Heart left ventricle (tissue), 16 donors: ENCODE measurements around the gene EIF2B2. TPM values are rescaled to one million over a fixed set of nuclear protein-coding genes. Genes with fewer than 3 reads are reported as not detected.

ENCODE experiments used
- ATAC-seq, 4 donors: fragments of 200-7000 bp; cut with Tn5 transposase; one replicate each; pipeline ENCODE4 v1.9.1; 2020 to 2022; ENCODE audit warnings: moderate library complexity in 4 of 4, mild to moderate bottlenecking in 3 of 4, moderate number of reproducible peaks in 1 of 4
- DNase-seq, 5 donors: peaks; one replicate each; pipeline ENCODE4 v3.0.0-alpha.2; 2020
- H3K27ac ChIP-seq, 12 donors: fragments of 200-600 bp; sonication (generic) in 4 of 12; one replicate each; pipeline versions ENCODE4 v1.5.0 to v1.8.0; 2016 to 2022; ENCODE audit warnings: mild to moderate bottlenecking in 2 of 12
- H3K27me3 ChIP-seq, 9 donors: fragments of 200-600 bp; sonication (generic) in 2 of 9; one replicate each; pipeline versions ENCODE4 v1.5.1 to v1.8.0; 2016 to 2022; ENCODE audit warnings: mild to moderate bottlenecking in 3 of 9
- H3K36me3 ChIP-seq, 9 donors: fragments of 200-600 bp; sonication (generic) in 2 of 9; one replicate each; pipeline versions ENCODE4 v1.5.0 to v1.8.0; 2018 to 2022; ENCODE audit warnings: mild to moderate bottlenecking in 2 of 9
- H3K4me1 ChIP-seq, 12 donors: fragments of 200-600 bp; sonication (generic) in 4 of 12; one replicate each; pipeline versions ENCODE4 v1.5.0 to v1.8.0; 2016 to 2022; ENCODE audit warnings: mild to moderate bottlenecking in 3 of 12
- H3K4me3 ChIP-seq, 12 donors: fragments of 200-600 bp; sonication (generic) in 4 of 12; one replicate each; pipeline versions ENCODE4 v1.5.0 to v1.8.0; 2017 to 2022; ENCODE audit warnings: mild to moderate bottlenecking in 9 of 12, moderate library complexity in 4 of 12
- H3K9me3 ChIP-seq, 12 donors: fragments of 200-600 bp; sonication (generic) in 4 of 12; one replicate each; pipeline versions ENCODE4 v1.5.0 to v1.8.0; 2016 to 2022; ENCODE audit warnings: mild to moderate bottlenecking in 1 of 12
- CTCF ChIP-seq, 12 donors: fragments of 200-600 bp; sonication (generic) in 4 of 12; IDR thresholded peaks; one replicate each; pipeline versions ENCODE4 v1.5.0 to v1.8.0; 2018 to 2022; ENCODE audit warnings: antibody characterized with exemption in 12 of 12, mild to moderate bottlenecking in 5 of 12
- POLR2A ChIP-seq, 2 donors: fragments of 450-650 bp; IDR thresholded peaks; one replicate each; pipeline ENCODE4 v1.6.1; 2017; ENCODE audit warnings: antibody characterized with exemption in 2 of 2, mild to moderate bottlenecking in 2 of 2, moderate library complexity in 2 of 2
- WGBS, 4 donors: extraction: QIAGEN DNeasy Blood & Tissue Kit in 2 of 4; methylation state at CpG; one replicate each; pipeline versions ENCODE4 v1.1.5 to v1.1.7; 2013 to 2018; 5-methylcytosine and 5-hydroxymethylcytosine counted together
- intact Hi-C, 10 donors: fragments of 100-400 bp; cut with DNase I; formaldehyde crosslinking; loops; one replicate each; pipeline versions ENCODE4 v1.11.1 to v1.14.2; 2022
- polyA plus RNA-seq, 2 donors: library from polyadenylated mRNA; stranded (reverse); fragments of 200-250 nt; gene quantifications; one replicate each; pipeline ENCODE4 v1.2.3, GENCODE V29; 2013
- total RNA-seq, 9 donors: library from RNA; depleted of rRNA in 2 of 9; stranded (reverse); fragments of >200 nt in 2 of 9; fragmentation: NEBNext Ultra II Directional in 3 of 9; extraction: Animal tissue kit (Norgen Biotek cat#: 25700) in 3 of 9; gene quantifications; one replicate each; pipeline versions ENCODE4 v1.1.0 to v1.2.4, GENCODE V29; 2016 to 2023
- donor health status: ischemic (EF 13 %, LVEDD 7.1; RV severe dilation, severe dysfunction).
- donor health status: healthy with polysubstance abuse.
- donor health status: DM: no; HTN: yes; CAD: no.
- donor health status: DM: no; HTN: no; CAD: no.
- donor health status: ischemic (EF 25% LVEDD 6.9; RV normal size, moderate dysfunction).
- donor health status: ischemic (EF 25% LVEDD 5.7; RV mildly dilated, moderate dysfunction).
- donor health status: healthy.
- donor health status: DM: yes; HTN: yes; CAD: no.
- donor health status: ischemic (EF 35%, LVEDD 5.7; RV mildly dilated, moderate dysfunction).
- donor health status: nonischemic (EF 11% LVEDD 7.7; RV severe dilation, severe dysfunction).
- donor health status: DM: yes; HTN: yes; CAD: no.
- donor health status: PGD.
- donor health status: ischemic (EF 29% LVEDD 5.4; RV normal size, mild dysfunction).
- donor health status: nonischemic (EF 23%, LVEDD 6.1; RV moderate dilation, normal function).

EIF2B2 gene
- total and polyA plus RNA-seq, 11 donors: 16.0 to 68.8 (median 30.3) TPM

- TF ChIP-seq POLR2A (IDR thresholded peaks at IDR 0.05) (no peak), CTCF (IDR thresholded peaks at IDR 0.05) (no peak)
- intact Hi-C loops: loop anchor here in 1 of 10 donors (10.0 kb wide), 1 partner anchor 115 kb away; no protein-coding TSS in a partner anchor
- no peak for DNase-seq
- peaks cover 0 to 9% (median 0%) of the 10 kb centered on the region in 9 donors for H3K36me3 ChIP-seq
- ATAC-seq: no peak
- no peaks in the 10 kb centered on the region for H3K27me3 ChIP-seq
- 81 to 91% (median 85%) methylated on average over 2 of the region's 2 CpGs for WGBS, 4 donors
- no peak overlapping the region for H3K4me3 ChIP-seq
- peaks cover 0 to 5% (median 0%) of the 10 kb centered on the region in 12 donors for H3K9me3 ChIP-seq
- H3K4me1 ChIP-seq: peaks cover 0 to 16% (median 13%) of the 10 kb centered on the region in 12 donors
- H3K27ac ChIP-seq: no peak overlapping the region
Observed at GRCh38 chr14:75059642-75060041, 56.9 kb downstream of the EIF2B2 start.

DNA sequence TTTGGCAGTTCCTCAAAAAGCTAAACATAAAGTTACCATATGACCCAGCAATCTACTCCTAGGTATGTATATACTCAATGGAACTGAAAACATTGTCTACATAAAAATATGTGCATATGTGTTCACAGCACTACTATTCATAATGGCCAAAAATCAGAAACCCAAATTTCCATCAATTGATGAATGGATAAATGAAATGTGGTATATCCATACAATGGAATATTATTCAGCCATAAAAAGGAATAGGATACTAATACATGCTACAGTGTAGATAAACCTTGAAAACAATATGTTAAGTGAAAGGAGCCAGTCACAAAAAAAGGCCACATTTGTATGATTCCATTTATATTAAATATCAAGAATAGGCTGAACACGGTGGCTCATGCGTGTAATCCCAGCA lies 57.7 kb downstream of the EIF2B2 start:
- ATAC-seq (no peak), DNase-seq (no peak)
- H3K36me3 ChIP-seq: peaks cover 0 to 9% (median 0%) of the 10 kb centered on the region in 9 donors
- H3K27ac ChIP-seq: no peak overlapping the region
- H3K9me3 ChIP-seq: peaks cover 0 to 5% (median 0%) of the 10 kb centered on the region in 12 donors
- TF ChIP-seq CTCF (IDR thresholded peaks at IDR 0.05) (no peak), POLR2A (IDR thresholded peaks at IDR 0.05) (no peak)
- H3K4me1 ChIP-seq: peaks cover 0 to 22% (median 14%) of the 10 kb centered on the region in 12 donors
- H3K27me3 ChIP-seq: no peaks in the 10 kb centered on the region
- 47 to 74% (median 60%) methylated on average over 2 of the region's 2 CpGs for WGBS, 4 donors
- intact Hi-C loops: loop anchor here in 1 of 10 donors (10.0 kb wide), 1 partner anchor 116 kb away; no protein-coding TSS in a partner anchor
- no peak overlapping the region for H3K4me3 ChIP-seq

Other genes starting within 250 kb of the EIF2B2 start
- gene YLPM1, start 239.6 kb upstream of the EIF2B2 start, total RNA-seq: 10 to 100 TPM; 23.1 to 48.1 (median 27.7) TPM
- gene YLPM1, start 239.6 kb upstream of the EIF2B2 start, polyA plus RNA-seq: 10 to 100 TPM; 15.0 to 15.2 TPM
- not detected for gene PROX2, start 126.8 kb upstream of the EIF2B2 start, total RNA-seq
- gene PROX2, start 126.8 kb upstream of the EIF2B2 start, polyA plus RNA-seq: not detected
- gene DLST, start 121.0 kb upstream of the EIF2B2 start, total RNA-seq: 100 to 1,000 TPM; 152 to 251 (median 209) TPM
- 100 to 1,000 TPM in 1 of 2 donors, 10 to 100 TPM in 1; 75.7 to 159 TPM for gene DLST, start 121.0 kb upstream of the EIF2B2 start, polyA plus RNA-seq
- gene RPS6KL1, start 79.7 kb upstream of the EIF2B2 start, total RNA-seq: 10 to 100 TPM in 8 of 9 donors, 1 to 10 TPM in 1; 8.3 to 26.8 (median 17.8) TPM
- 10 to 100 TPM; 12.0 to 18.6 TPM for gene RPS6KL1, start 79.7 kb upstream of the EIF2B2 start, polyA plus RNA-seq
- 10 to 100 TPM in 2 of 9 donors, 1 to 10 TPM in 7; 4.1 to 30.4 (median 5.9) TPM for gene PGF, start 47.3 kb upstream of the EIF2B2 start, total RNA-seq
- 1 to 10 TPM; 5.0 to 9.7 TPM for gene PGF, start 47.3 kb upstream of the EIF2B2 start, polyA plus RNA-seq
- gene MLH3, start 48.5 kb downstream of the EIF2B2 start, total RNA-seq: 10 to 100 TPM; 11.6 to 23.9 (median 15.3) TPM
- gene MLH3, start 48.5 kb downstream of the EIF2B2 start, polyA plus RNA-seq: 10 to 100 TPM; 10.3 to 12.0 TPM
- 10 to 100 TPM in 5 of 9 donors, 1 to 10 TPM in 4; 6.7 to 15.9 (median 10.9) TPM for gene ACYP1, start 61.1 kb downstream of the EIF2B2 start, total RNA-seq
- 10 to 100 TPM; 13.6 to 20.0 TPM for gene ACYP1, start 61.1 kb downstream of the EIF2B2 start, polyA plus RNA-seq
- gene ZC2HC1C, start 66.7 kb downstream of the EIF2B2 start, total RNA-seq: 1 to 10 TPM; 3.4 to 9.5 (median 8.4) TPM
- 10 to 100 TPM in 1 of 2 donors, 1 to 10 TPM in 1; 5.4 to 13.3 TPM for gene ZC2HC1C, start 66.7 kb downstream of the EIF2B2 start, polyA plus RNA-seq
- gene NEK9, start 124.1 kb downstream of the EIF2B2 start, total RNA-seq: 100 to 1,000 TPM in 4 of 9 donors, 10 to 100 TPM in 5; 69.0 to 114 (median 98.3) TPM
- 10 to 100 TPM; 40.1 to 41.3 TPM for gene NEK9, start 124.1 kb downstream of the EIF2B2 start, polyA plus RNA-seq
- 100 to 1,000 TPM; 235 to 362 (median 275) TPM for gene TMED10, start 173.7 kb downstream of the EIF2B2 start, total RNA-seq
- 100 to 1,000 TPM in 1 of 2 donors, 10 to 100 TPM in 1; 56.4 to 398 TPM for gene TMED10, start 173.7 kb downstream of the EIF2B2 start, polyA plus RNA-seq